ENCODE results near the gene STX10.

- TF ChIP-seq CTCF (IDR thresholded peaks at IDR 0.05) (no peak), POLR2A (IDR thresholded peaks at IDR 0.05) (no peak)
These were observed 52.5 kb downstream of the STX10 start for GRCh38 chr19:13097463-13098258.
